ENCODE data around the gene SRGAP3. TPM values are rescaled to one million over a fixed set of nuclear protein-coding genes. Genes with fewer than 3 reads are reported as not detected.

SRGAP3 gene
- total RNA-seq, 1 donor: 2.5 TPM

DNA sequence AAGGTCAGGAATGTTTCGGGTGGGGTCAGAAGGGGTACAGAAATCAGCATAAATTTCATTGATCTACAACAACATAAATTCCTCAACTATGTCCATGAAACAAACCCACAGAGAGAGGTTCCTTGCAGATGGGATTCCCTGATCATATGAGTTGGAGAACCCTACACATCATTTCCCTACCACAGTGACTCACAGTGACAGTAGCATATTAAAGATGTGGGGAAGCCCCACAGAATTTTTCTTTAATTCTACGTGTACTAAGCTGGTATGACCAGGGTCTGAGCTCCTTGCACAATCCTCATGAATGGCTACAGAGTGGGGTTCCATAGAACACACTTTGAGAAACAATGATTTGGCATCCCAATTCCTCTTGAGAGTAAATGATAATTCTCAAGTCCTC lies 169.3 kb downstream of the SRGAP3 start:
- H2AFZ ChIP-seq (ENCODE audit: low read length): no peak overlapping the region
- no peak overlapping the region for H3K4me2 ChIP-seq (ENCODE audit: insufficient read depth, low read length)
- H3K9me3 ChIP-seq (ENCODE audit: low read depth, low read length): no peaks in the 10 kb centered on the region
- no peak overlapping the region for H3K4me3 ChIP-seq (ENCODE audit: insufficient read depth, low read length)
- H3K27me3 ChIP-seq (ENCODE audit: insufficient read depth, low read length): peaks cover 2% of the 10 kb centered on the region
- TF ChIP-seq, protein P1, sequence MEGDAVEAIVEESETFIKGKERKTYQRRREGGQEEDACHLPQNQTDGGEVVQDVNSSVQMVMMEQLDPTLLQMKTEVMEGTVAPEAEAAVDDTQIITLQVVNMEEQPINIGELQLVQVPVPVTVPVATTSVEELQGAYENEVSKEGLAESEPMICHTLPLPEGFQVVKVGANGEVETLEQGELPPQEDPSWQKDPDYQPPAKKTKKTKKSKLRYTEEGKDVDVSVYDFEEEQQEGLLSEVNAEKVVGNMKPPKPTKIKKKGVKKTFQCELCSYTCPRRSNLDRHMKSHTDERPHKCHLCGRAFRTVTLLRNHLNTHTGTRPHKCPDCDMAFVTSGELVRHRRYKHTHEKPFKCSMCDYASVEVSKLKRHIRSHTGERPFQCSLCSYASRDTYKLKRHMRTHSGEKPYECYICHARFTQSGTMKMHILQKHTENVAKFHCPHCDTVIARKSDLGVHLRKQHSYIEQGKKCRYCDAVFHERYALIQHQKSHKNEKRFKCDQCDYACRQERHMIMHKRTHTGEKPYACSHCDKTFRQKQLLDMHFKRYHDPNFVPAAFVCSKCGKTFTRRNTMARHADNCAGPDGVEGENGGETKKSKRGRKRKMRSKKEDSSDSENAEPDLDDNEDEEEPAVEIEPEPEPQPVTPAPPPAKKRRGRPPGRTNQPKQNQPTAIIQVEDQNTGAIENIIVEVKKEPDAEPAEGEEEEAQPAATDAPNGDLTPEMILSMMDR (IDR thresholded peaks at IDR 0.05; ENCODE audit: extremely low read depth, low read depth, low read length): no peak
- no peak overlapping the region for H3K27ac ChIP-seq (ENCODE audit: low read depth, low read length)
- no peaks in the 10 kb centered on the region for H3K4me1 ChIP-seq (ENCODE audit: insufficient read depth, low read length)
- H3K79me2 ChIP-seq (ENCODE audit: insufficient read depth, low read length): no peaks in the 10 kb centered on the region
- H4K20me1 ChIP-seq (ENCODE audit: insufficient read depth, low read length): no peaks in the 10 kb centered on the region
- no peak for DNase-seq (ENCODE audit: insufficient read length, low spot score, missing footprints)
- H3K36me3 ChIP-seq (ENCODE audit: insufficient read depth, low read length): no peaks in the 10 kb centered on the region

DNA sequence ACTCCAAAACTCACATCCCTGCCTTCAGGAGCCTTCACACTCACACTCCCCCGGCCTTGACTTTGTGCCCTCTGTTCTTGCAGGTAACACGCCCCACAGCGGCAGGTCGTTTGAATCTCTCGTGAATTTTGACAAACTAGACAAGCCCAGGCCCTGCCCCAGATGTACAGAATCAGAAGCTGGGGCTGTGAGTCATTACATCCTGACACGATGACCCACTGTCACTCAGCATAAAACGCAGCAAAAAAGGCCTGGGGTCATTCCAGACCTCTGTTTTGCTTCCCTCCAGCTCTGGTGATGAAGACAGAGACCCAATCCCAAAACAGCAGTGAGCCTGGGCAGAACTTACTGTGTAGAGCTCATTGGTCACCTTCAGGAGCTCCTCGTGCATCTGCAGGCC lies 169.8 kb downstream of the SRGAP3 start:
- Histone ChIP-seq H3K36me3 (ENCODE audit: insufficient read depth, low read length) (no peaks in the 10 kb centered on the region), H2AFZ (ENCODE audit: low read length) (no peak overlapping the region), H3K9me3 (ENCODE audit: low read depth, low read length) (no peaks in the 10 kb centered on the region), H3K4me1 (ENCODE audit: insufficient read depth, low read length) (no peaks in the 10 kb centered on the region), H3K27ac (ENCODE audit: low read depth, low read length) (no peak overlapping the region), H4K20me1 (ENCODE audit: insufficient read depth, low read length) (no peaks in the 10 kb centered on the region), H3K4me2 (ENCODE audit: insufficient read depth, low read length) (no peak overlapping the region), H3K27me3 (ENCODE audit: insufficient read depth, low read length) (peaks cover 2% of the 10 kb centered on the region), H3K79me2 (ENCODE audit: insufficient read depth, low read length) (no peaks in the 10 kb centered on the region), H3K4me3 (ENCODE audit: insufficient read depth, low read length) (no peak overlapping the region)
- DNase-seq (ENCODE audit: insufficient read length, low spot score, missing footprints): no peak
- TF ChIP-seq, protein P1 (IDR thresholded peaks at IDR 0.05; ENCODE audit: extremely low read depth, low read depth, low read length): no peak

DNA sequence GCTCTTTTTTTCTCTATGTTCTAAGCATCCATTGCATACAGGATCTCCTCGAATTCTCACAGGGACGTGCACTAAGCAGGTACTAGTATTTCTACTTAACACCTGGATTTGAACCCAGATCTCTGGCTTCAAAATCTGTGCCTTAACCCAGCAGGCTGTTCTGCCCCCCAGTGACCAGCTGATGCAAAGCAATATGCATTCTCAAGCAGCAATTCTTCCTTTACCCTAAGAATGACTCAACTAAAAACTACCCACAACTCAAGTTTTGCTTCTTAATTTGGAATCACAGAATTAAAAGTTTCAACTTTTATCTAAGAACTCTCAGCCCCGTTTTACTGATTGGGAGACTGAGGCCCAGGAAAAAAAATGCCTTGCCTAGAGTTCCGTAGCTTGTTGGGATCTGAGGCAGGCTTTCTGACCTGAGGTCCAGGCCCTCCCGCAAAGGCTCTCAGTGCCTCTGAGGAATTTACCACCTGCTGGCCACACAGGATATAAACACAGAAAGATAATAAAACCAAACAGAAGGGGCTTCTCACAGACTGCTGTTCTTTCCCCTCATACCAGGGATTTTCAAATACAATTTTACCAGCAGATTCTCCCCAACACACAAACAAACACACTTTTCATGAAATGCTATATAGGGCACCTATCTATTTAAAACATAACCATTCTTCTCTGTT lies 170.7 kb downstream of the SRGAP3 start:
- peaks cover 8% of the 10 kb centered on the region for H3K4me1 ChIP-seq (ENCODE audit: insufficient read depth, low read length)
- H3K4me2 ChIP-seq (ENCODE audit: insufficient read depth, low read length): no peak overlapping the region
- TF ChIP-seq, protein P1 (IDR thresholded peaks at IDR 0.05; ENCODE audit: extremely low read depth, low read depth, low read length): no peak
- H3K4me3 ChIP-seq (ENCODE audit: insufficient read depth, low read length): no peak overlapping the region
- no peaks in the 10 kb centered on the region for H3K36me3 ChIP-seq (ENCODE audit: insufficient read depth, low read length)
- DNase-seq (ENCODE audit: insufficient read length, low spot score, missing footprints): no peak
- H3K9me3 ChIP-seq (ENCODE audit: low read depth, low read length): no peaks in the 10 kb centered on the region
- no peaks in the 10 kb centered on the region for H3K79me2 ChIP-seq (ENCODE audit: insufficient read depth, low read length)
- peaks cover 2% of the 10 kb centered on the region for H3K27me3 ChIP-seq (ENCODE audit: insufficient read depth, low read length)
- no peak overlapping the region for H3K27ac ChIP-seq (ENCODE audit: low read depth, low read length)
- H2AFZ ChIP-seq (ENCODE audit: low read length): no peak overlapping the region
- no peaks in the 10 kb centered on the region for H4K20me1 ChIP-seq (ENCODE audit: insufficient read depth, low read length)

DNA sequence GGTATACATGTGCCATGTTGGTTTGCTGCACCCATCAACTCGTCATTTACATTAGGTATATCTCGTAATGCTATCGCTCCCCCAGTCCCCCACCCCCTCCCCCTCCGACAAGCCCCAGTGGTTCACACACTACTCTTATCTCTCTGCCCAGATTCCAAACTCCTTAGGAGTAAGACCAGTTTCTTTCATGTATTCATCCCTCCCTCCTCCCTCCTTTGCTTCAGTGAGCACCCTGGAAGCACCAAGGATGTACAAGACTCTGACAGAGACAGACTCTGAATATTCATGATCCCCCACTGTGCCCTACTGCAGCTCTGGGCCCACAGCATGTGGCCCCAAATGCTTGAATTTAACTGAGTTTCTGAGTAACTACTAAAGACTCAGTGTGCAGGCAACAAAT lies 172.4 kb downstream of the SRGAP3 start:
- Histone ChIP-seq H3K27ac (ENCODE audit: low read depth, low read length) (no peak overlapping the region), H2AFZ (ENCODE audit: low read length) (no peak overlapping the region), H3K4me2 (ENCODE audit: insufficient read depth, low read length) (no peak overlapping the region), H3K79me2 (ENCODE audit: insufficient read depth, low read length) (no peaks in the 10 kb centered on the region), H3K9me3 (ENCODE audit: low read depth, low read length) (no peaks in the 10 kb centered on the region), H4K20me1 (ENCODE audit: insufficient read depth, low read length) (no peaks in the 10 kb centered on the region), H3K4me1 (ENCODE audit: insufficient read depth, low read length) (peaks cover 11% of the 10 kb centered on the region), H3K4me3 (ENCODE audit: insufficient read depth, low read length) (no peak overlapping the region), H3K27me3 (ENCODE audit: insufficient read depth, low read length) (no peaks in the 10 kb centered on the region), H3K36me3 (ENCODE audit: insufficient read depth, low read length) (no peaks in the 10 kb centered on the region)
- no peak for DNase-seq (ENCODE audit: insufficient read length, low spot score, missing footprints)
- TF ChIP-seq, protein P1 (IDR thresholded peaks at IDR 0.05; ENCODE audit: extremely low read depth, low read depth, low read length): no peak
